ENCODE measurements around the gene RUNX2.
"Not testable (repeated sequence)": the region's sequence is repeated elsewhere in the genome, so short reads cannot be mapped to it uniquely, and the experiment has no call there.

The RUNX2 gene

DNA sequence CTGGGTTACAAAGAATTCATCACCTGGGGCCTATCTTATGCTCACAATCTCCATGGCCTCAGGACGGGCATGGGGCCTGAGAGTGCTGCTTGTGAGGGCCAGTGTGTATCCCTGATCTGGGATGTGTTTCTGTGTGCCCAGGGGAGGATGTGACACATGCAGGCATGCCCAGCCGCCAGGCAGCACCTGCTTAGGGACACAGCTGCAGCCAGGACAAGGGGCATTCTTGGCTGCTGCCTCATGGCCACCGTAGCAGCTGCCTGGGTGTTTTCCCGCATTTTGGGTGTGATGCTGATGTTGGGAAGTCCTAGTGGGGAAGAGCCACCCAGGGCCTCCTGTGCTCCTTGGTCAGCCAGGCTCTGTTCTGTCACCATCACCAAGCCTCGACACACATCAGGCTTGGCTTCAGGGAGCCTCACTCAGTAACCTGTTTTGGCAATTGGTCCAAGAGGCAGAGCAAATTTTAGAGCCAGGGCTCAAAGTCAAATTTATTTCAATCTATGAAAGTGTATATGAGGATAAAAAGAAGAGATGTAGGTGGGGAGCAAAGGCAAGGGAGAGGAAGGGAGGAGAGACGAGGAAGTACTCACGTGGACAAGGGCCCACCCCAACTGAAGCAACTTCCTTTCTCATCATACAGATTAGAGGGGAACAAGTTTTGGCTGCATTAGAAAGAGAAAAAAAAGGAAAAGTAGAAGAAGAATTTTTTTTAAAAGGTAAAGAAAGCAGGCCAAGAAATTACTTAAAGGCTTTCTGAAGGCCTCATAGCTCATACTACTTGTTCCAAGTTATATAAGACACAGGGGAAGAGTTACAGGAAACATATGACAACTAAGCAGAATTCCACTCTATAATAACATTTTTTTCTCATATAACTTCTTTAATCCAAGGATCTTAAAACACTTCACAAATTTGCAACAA lies 319.5 kb downstream of the RUNX2 start:
- no peak for DNase-seq (ENCODE audit: low read depth in 2 of 2)

DNA sequence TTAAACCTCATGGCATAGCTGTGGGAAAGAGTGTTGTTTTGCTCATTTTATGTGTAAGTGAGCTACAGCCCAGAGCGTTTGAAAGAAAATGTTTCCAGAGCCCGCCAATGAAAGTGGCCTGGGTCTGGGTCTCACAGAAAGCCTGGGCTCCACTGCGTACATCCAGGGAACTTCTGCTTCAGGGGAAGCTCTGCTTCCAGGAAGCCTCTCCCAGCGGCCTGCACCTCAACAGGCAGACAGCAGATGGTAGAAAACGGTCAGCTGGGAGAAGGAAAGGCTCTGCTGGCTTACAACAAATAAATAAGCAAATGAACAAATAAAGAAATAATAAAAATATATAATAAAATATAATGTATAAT lies 320.1 kb downstream of the RUNX2 start:
- DNase-seq (ENCODE audit: low read depth in 2 of 2) = no peak

DNA sequence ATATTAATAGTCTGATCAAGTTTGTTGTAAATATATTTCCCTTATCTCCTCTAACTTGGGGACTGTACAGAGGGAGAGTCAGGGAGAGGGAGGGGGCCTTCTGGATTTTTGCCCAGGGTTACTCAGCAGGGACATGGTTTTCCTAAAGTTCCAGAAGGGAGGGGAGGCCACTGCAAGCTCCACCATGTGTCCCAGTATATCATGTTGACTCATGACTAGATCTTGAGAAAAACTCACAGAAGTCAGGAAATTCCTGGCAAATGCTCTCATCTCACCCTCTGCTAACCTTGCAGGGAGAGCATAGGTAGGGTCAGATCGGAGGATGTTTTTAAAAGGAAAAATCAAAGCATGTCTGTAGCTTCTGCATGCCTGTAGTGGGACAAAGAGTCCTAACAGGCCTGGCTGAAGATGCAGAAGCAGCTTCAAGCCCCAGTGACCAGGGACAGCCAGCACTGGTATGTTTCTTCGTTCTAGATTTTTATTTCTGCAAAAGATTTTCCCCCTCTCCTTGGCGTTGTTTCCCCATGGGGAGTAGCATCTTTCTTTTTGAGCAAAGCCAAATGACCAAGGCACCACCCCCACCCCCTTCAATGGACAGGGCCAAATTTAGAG lies 322.5 kb downstream of the RUNX2 start:
- DNase-seq (ENCODE audit: low read depth in 2 of 2) = no peak

DNA sequence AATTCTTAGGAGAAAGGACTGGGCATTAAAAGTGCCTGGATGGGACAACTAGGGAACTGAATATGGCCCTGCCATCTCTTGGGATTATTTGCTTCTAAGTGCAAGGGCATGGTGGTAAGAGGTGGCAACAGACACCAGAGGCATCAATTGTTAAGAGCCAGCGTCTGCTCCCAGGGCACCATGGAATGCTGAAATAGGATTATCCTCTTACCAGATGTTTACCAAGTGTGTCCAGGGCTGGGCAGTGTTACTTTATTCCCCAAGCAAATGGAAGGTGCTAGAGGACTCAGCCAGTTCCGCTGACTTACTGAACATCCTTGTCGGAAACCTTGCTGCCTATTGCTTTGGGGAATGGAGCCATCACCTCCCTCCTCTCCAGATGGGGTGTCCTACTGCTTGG lies 323.2 kb downstream of the RUNX2 start:
- no peak for DNase-seq (ENCODE audit: low read depth in 2 of 2)

DNA sequence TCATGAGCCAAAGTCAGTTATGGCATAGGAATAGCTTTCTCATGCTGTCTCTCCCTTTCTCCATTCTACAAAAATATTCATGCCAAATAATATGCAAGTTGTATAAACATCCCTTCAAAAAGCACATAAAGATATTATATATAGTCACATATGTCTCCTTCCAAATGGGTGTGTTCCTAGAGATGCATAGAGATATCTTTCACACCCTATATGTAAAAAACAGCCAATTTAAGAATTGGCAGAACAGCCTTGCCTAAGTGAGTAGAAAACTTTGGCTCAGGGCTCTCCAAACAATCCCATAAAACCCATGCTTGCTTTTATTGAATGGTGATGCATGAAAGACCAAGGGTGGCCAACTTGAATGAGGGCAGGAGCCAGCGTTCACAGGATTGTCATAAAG lies 324.3 kb downstream of the RUNX2 start:
- DNase-seq (ENCODE audit: low read depth in 2 of 2) = no peak

DNA sequence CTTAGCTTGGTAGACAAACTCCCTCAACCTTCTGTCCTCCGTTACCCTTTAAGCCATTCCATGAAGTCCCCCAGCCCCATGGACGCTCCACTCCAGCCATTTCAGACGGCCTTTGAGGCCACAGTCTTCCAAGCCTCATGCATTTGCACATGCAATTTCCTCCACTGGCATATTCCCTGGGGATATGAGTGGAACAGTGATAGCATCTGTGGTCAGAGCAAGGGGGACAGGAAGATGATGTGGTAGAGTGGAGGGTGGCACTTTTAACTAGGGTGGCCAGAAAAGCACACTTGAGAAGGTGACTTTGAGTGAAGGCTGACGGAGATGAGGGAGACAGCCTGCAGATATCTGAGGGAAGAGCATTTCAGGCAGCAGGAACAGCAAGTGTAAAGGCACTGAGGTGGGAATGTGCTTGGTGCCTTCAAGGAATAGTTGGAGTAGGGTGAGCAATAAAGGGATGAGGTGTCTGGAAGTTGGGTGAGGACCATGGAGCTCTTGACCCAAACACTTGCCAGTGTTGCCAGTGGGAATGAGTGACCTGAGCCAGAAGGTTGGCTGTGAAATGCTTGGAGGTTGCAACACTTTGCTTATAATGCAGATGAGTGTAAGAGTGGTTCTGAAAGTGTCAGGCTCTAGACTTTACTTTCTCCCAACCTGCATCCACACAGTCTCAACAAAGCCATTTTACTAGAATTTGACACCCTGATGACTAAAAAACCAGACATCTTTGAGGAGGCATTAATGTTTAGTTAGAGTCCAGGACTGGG lies 325.2 kb downstream of the RUNX2 start:
- no peak for DNase-seq (ENCODE audit: low read depth in 2 of 2)

DNA sequence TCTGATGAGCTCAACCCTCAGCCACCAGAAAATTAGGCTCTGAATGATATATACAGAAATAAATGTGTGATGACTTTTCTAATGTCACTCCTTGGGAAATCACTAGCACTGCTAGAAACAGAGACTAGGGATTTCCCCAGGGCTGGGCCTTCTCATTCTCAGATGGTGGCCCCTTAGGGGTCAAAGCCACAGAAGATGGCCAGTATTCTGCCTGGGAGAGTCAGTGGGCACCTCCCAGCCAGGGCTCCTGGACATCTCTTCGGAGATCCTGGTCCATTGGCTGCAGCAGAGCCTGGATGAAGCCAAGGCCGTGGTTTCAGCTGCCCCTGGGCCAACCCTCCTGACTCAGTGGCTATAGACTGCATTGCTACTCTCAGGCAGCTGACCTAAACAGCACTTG lies 326.5 kb downstream of the RUNX2 start:
- no peak for DNase-seq (ENCODE audit: low read depth in 2 of 2)

DNA sequence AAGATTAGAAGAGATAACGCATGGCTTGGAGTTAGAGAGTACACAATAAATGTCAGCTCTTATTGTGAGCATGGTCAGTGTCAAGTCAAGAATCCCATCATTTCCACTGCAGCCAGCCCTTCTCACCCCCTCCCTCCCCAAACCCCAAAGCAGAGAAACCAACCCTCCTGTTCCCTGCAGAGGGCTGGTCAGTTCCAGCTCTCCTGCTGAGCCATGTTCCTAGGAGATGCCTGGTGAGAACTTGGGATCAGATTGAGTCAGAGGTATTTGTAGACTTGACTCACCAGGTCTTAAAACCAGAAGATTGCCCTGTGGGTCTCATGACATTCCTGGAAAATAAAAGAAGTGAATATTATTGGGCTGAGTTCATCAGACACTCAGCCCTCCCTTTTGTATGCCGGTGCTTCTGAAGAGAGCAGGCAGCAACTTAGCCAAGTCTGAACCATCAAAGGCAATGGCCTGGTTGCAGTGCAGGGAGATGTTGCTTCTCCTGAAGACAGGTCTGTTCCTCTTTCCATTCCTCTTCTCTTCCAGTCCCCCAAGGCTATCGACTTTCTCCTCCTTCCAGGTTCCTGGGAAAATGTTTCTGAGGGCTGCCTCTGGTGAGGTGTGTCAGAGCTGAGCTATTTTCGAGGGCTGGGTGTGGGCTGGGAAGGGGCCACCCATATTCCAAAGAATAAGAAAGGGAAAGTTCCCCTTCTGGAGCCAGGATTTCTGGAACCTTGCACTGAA lies 327.8 kb downstream of the RUNX2 start:
- no peak for DNase-seq (ENCODE audit: low read depth in 2 of 2)

DNA sequence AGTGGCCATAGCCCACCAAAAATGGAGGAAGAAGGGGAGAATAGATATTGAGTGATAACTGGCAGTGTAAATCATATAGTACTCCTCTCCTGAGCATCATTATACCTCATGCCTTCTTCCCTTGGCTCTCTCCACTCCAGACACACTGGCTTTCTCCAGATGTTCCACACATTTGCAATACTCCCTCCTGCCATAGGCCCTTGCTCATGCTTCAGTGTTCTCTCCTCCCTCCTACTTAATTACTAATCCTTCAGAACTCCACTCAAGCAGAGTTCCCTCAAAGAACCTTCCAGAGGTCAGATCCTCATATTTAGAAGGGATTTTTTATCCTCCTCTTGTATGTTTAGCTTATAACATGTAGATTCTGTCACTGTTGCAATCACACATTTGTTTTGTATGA lies 329.1 kb downstream of the RUNX2 start:
- DNase-seq (ENCODE audit: low read depth in 2 of 2) = no peak

DNA sequence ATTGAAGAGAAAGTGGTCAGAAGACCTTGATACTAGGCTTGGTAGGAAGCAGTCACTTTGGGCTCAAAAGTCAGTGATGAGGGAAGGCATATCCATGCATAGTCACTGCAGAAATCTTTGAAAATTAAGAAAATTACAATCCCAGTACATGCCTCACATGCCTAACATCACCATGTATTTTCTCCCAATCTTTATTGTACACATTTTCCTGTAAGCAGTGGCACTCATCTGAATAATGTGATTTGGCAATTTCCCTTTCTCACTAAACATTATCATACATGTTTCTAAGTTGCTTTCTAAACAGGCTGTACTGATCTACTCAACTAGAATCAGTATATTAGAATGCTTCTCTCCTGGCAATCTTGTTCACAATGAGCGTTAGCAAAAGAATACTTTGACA lies 330.3 kb downstream of the RUNX2 start:
- DNase-seq (ENCODE audit: low read depth in 2 of 2) = no peak

DNA sequence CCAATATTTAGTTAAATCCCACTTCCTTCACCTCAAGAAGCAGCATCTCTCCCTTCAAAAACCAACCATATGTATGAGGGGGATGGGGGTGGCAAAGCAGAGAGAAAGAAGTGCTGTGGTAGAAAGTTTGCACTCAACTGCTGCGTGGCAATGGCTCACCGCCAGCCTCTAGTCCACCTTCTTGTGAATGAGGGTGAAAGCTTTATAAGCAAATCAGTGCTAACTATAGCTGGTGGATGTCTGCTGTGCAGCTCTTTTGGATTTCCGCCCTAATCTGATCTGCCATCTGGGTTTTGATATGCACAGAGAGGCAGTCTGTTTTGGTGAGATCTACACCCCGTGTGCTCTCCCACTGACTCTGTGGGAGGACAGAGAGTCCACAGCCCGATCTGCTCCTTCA lies 330.8 kb downstream of the RUNX2 start:
- DNase-seq (ENCODE audit: low read depth in 2 of 2) = no peak

DNA sequence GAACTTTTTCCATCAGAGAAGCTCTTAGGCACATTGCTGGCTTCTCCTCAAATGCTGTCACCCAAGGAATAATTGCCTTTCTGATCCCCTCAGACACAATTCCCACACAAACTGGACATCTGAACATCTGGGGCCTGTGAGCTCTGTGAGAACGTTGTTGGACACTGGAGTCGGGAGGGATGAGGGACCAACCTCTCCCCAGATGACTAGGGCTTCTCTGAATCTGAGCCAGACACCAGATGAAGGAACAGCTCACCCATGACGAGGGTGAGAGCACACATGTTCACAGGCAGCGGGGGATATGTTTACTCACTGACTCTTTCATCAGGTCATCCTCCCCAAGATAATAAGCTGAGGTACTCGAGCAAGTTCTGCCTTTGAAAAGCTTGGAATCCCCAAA lies 333.5 kb downstream of the RUNX2 start:
- no peak for DNase-seq (ENCODE audit: low read depth in 2 of 2)

DNA sequence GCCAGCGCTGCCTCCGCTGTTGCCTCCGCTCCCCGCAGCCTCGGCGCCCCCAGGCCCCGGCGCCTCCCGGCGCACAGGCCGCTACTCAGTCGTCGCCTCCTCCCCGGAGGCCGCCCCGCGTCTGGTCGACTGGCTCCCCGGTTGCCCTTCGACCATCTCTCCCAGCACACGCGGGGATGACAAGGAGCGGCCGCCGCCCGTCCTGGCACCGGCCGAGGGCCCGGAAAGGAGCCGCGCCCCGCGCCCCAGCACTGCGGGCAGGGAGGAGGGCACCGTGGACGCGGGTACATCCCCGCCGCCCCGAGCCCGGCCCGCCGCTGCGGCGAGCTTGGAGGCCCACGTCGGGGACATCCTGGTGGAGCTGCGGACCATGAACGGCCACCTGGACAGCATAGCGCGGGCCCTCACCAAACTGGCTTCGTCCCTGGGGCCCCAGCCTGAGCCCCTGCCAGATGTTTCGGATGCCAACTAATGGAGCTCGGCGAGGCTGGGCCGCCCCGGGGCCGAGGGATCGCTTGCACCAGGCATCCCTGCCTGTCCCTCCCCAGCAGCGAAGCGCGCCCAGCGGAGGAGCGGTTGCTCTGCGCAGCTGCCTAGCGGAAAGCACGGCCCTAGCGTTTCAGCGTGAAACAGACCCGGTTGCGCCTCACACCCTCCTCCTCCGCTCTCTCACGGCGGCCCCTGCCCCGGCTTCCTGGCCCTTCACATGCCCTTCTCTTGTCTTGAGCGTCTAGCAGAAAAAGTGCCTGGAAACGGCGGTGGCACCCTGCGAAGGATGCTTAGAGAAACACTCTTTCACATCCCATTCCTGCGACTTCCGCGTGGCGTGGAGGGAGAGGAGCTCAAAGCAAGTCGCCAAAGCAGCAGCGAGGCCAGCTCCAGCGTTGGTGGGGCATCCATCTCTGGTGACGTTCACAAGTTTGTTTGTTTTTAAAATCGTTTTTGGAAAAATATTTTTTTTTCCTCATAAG lies 335.4 kb downstream of the RUNX2 start:
- DNase-seq (ENCODE audit: low read depth in 2 of 2) = peak in 1 of 2 donors; percentile 16

DNA sequence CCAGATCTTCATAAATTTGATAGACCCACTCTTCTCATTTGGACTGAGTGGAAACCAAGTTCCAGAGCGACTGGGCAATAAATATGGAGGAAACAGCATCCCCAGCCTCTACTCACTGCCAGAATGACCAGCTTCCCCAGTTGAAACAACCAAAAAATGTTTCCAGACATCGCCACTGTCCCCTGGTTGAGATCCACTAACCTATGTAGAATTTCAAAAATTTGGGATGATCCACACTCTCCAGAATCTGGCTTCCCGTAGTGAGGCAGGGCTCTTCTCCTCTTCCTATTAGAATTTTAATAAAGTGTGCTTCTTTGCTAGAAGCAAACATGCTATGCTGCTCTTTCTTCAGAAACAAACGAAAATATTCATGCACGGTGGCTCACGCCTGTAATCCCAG lies 336.6 kb downstream of the RUNX2 start:
- DNase-seq (ENCODE audit: low read depth in 2 of 2) = no peak

DNA sequence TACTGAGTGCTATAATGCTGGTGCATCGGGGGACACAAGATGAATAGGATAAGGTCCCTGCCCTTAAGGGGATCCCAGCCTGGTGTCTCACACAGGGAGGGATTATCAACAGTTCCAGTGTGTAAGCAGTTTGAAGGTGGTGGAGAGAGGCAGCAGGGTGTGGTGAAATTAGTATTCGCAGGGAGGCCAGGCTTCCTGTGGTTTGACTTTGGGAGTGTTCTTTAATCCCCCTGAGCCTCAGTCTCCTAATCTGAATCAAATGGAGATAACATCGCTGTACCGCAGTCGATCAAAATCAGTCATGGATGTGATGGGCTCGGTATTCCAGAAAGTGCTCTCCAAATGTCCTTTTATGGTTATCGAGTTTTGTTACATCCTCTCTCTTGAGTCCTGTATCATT lies 337.7 kb downstream of the RUNX2 start:
- no peak for DNase-seq (ENCODE audit: low read depth in 2 of 2)

DNA sequence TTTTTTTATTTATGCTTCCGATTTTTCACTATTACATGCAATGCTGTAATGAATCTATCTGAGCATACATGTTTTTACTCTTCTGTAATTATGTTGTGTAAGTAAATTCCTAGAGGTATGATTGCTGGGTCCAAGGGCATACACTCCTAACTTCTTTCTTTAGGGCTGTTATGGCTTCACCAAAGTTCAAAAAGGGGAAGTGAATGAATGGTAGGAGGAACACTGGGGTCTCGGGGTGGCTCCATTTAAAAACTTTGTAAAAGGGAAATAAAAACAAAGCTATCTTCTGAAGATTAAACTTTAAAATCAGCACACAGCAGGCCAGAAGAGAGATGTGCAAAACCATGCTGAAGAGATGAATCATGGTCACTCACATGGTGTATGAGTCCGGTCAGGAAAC lies 338.7 kb downstream of the RUNX2 start:
- DNase-seq (ENCODE audit: low read depth in 2 of 2) = no peak

DNA sequence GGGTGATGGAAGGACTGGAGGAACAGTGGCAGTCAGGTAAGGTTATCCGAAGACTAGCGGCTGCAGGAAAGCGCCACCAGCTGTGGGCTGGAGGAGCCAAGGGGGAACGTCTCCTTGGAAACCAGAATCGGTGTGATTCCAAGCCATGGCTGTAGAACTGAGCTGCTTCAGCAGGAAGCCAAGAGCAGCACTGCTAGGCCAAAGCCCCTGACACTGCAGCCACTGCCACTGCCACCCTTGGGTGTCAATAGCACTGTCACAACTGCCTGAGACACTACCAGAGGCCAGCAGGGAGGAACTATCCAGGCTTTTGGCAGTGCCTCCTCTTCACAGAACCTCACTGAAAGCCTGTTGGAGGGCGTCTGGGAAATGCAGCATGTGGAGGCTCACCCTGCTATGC lies 339.2 kb downstream of the RUNX2 start:
- no peak for DNase-seq (ENCODE audit: low read depth in 2 of 2)

DNA sequence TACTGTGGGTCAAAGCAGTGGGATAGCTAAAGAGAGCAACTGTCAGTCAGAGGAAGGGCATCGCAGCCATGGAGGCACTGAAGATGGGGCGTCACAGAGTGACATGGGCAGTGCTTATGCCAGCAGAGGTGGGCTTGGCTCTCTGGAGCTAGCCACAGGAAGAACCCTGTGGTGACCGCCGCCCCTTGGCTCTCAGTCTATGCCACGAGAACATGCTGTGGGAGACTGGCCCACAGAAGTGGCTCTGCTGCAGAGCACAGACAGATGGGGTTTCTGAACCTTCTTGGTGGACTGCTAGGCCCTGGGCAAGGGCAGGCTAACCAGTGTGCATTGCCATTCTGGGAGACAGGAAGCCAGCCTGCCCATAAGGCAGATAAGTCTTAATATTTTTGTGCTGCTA lies 339.6 kb downstream of the RUNX2 start:
- no peak for DNase-seq (ENCODE audit: low read depth in 2 of 2)

DNA sequence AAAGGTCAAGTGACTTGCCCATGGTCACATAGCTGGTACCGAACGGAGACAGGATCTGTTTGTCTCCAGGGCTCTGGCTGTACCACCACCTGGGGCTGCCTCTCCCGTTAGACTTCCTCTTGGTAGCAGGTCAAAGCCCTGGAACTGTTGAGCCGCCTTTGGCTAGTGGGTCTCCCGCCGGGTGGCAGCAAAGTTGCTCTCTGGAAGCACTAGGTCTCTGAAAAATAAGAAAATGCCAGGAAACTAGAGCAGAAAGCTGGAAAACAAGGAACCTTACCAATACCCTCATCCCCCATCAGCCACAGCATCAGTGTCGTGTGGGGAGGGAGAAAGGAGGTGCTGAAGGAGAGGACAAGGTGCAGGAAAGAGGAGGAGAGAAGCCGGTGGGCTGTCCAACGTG lies 340.6 kb downstream of the RUNX2 start:
- no peak for DNase-seq (ENCODE audit: low read depth in 2 of 2)

DNA sequence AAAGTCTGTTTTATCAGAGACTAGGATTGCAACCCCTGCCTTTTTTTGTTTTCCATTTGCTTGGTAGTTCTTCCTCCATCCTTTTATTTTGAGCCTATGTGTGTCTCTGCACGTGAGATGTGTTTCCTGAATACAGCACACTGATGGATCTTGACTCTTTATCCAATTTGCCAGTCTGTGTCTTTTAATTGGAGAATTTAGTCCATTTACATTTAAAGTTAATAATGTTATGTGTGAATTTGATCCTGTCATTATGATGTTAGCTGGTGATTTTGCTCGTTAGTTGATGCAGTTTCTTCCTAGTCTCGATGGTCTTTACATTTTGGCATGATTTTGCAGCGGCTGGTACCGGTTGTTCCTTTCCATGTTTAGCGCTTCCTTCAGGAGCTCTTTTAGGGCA lies 345.0 kb downstream of the RUNX2 start:
- DNase-seq (ENCODE audit: low read depth in 2 of 2) = not testable (repeated sequence)

DNA sequence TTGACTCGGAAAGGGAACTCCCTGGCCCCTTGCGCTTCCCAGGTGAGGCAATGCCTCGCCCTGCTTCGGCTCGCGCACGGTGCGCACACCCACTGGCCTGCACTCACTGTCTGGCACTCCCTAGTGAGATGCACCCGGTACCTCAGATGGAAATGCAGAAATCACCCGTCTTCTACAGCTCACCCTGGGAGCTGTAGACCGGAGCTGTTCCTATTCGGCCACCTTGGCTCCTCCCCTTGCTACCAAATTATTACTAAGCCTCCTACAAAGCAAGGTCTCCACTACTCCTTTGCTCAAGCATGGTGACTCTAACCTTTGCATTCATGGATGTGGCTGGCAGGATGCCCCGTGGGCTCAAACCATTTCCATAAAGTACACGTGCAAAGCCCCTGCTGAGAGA lies 347.0 kb downstream of the RUNX2 start:
- not testable (repeated sequence) for DNase-seq (ENCODE audit: low read depth in 2 of 2)
